T1000 (cell line): ENCODE measurements around the gene MECR.
"Not testable (repeated sequence)": the region's sequence is repeated elsewhere in the genome, so short reads cannot be mapped to it uniquely, and the experiment has no call there.

Experiments
- DNase-seq: peaks from one replicate; lab custom pipeline; 2025; ENCODE audit warnings: mixed read lengths; lab: John Stamatoyannopoulos, UW

Gene MECR

GRCh38 chr1:29169976-29170375, 60.8 kb downstream of the MECR start:
- DNase-seq, result no peak

DNA sequence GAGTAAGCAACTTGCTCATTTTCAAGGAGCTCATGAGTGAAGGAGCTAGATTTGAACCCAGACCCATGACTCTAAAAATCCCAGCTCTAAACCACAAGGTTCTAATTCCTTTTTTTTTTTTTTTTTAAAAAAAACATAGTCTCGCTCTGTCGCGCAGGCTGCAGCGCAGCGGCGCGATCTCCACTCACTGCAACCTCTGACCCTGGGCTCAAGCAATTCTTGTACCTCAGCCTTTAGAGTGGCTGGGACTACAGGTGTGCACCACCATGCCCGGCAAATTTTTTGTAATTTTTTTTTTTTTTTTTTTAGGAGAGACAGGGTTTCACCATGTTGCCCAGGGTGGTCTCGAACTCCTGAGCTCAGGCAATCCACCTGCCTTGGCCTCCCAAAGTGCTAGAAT, 62.8 kb downstream of the MECR start:
- DNase-seq, result no peak

DNA sequence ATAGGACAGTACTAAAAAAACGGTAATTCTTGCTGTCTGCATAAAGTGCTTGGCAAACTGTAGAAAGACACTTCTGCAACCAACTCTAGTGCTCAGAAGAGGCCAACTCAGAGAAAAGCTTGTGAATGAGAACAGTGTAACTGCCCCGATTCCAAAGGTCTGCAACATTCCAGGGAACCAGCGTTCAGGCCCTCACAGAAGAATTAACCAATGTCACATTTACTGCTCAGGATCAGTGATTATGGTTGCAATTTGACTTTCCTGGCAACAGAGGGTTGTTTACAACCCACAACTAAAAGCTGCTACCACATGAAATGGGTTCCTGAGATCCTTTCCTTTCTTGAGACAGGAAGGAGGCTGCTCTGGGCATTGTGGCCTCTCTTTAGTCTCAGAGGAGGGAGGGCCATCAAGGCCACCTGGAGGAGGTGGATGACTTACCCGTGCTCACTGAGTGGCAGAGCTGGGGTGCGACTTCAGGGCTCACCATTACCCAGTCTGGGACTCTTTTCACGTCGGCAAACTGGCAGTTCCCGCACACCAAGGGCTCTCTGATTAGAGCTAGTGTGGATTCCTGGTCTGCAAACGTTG, 64.3 kb downstream of the MECR start:
- DNase-seq, result no peak

- no peak for DNase-seq
Measured at GRCh38 chr1:29164588-29164987, 66.1 kb downstream of the MECR start.

DNA sequence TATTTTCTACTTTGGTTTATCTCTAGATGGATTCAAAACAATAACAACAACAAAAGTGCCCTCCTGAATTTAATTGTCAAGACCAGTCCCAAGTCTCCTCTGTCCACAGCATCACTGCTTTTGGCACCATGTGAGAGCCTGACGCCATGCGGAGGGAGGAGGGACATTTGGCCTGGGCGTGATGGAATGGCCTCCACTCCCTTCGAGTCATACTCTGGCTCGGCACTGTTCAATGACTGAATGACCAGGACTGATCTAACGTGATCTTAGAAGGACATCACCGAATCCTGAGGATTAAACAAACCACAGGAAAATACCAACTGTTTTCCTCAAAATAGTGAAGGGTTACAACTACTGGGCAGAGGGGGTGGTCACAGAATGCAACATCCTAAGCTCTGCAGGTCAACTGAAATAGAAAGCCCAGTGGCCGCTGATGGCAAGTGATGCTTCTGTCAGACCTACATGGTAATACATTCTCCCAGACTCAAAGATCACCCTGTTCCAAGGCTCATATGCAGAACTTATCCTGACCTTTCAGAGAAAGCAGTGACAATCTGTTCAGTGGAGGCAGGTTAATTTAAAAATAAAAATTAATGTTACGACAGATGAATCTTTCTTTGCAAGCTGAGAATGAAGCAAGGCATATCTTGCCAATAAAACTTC, 68.1 kb downstream of the MECR start:
- DNase-seq, result no peak

DNA sequence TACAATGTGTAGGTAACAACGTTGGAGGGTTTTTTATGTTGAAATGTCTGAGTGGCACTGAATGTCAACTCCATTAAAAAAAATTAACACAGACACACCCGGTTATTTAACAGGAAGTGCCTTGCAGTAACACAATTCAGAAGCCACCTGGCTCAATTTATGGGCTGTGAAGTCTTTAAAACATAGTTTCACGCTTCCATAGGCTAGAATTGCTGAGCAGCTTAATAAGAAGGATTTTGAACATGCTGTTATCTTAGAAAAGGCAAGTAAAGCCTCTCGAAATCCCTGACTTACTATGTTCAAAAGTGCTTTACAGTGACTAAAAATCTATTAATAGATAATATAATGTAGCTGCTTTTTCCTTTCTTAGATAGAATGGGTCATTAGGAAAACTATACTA, 68.7 kb downstream of the MECR start:
- DNase-seq, result no peak

- no peak for DNase-seq
Measured at GRCh38 chr1:29159773-29160172, 71.0 kb downstream of the MECR start.

- DNase-seq, result no peak
Measured at GRCh38 chr1:29157269-29157601, 73.5 kb downstream of the MECR start.

- no peak for DNase-seq
Measured at GRCh38 chr1:29156543-29157268, 74.0 kb downstream of the MECR start.

GRCh38 chr1:29152046-29152805, 78.5 kb downstream of the MECR start:
- DNase-seq, result no peak

DNA sequence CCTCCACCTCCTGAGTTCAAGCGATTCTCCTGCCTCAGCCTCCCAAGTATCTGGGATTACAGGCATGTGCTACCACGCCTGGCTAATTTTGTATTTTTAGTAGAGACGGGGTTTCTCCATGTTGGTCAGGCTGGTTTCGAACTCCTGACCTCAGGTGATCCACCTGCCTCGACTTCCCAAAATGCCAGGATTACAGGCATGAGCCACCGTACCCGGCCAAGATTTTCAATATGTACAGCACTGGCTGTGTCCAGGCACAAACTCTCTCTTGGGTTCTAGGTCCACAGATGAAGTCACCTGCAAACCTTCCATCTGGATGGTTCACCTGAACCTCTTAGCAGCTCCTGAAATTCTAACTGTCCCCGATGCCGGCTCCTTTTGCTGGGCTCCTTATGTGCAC, 80.4 kb downstream of the MECR start:
- DNase-seq, result not testable (repeated sequence)

GRCh38 chr1:29148656-29149491, 81.9 kb downstream of the MECR start:
- DNase-seq, result no peak

DNA sequence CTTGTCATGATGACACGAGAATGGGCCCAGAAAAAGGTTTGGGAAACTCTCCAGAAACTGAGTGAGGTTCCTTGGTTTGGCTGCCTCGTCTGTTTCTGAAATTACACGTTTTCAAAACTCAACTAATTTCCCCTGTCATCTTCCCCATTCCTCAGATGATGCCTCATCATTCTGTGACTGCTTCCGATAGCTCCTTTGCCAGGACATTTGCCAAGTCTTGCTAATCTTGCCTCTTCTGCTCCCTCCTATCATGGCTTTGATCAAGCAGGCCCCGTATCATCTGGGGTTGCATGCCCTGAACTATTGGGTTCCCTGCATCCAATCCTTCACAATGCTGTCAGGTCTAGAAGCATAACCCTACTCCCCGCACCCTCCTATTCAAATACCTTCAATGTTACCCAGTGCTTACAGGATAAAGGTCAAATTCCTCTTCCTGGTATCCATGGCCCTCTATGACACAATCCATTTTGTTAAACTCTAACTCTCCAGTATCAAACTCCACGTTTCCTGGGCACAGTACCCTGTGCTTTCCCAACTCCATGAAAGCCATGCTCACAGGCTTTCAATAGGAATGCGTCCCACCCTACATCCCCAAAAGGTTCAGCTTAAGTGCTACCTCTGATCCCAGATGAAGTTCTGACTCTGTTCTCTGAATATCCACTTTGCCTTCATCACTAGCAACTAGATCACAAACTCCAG, 84.8 kb downstream of the MECR start:
- DNase-seq, result no peak

DNA sequence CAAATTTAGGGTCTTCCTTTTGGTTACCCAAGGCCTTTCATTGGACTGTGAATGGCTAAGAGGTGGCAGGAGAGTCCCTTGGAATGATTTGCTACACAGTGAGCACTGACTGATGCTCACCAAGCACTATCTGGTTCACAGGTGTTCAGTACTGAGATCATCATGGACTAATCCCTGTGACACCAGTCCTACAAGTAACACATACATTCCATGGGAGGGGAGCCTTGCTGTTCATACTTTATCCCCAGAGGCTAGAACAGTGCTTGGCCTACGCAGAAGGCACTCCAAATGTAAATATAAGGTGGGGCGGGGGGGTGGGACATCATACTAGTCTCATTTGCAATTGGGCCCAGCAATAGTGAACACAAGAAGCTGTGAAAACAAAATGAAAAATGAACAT, 86.6 kb downstream of the MECR start:
- no peak for DNase-seq

GRCh38 chr1:29142714-29143113, 88.0 kb downstream of the MECR start:
- no peak for DNase-seq
